Measurements from ENCODE around the gene ALKBH5. TPM values are rescaled to one million over a fixed set of nuclear protein-coding genes. Genes with fewer than 3 reads are reported as not detected.

Gene ALKBH5
- total and polyA plus RNA-seq, 2 of the 8 experiments (the other 6 are each of a cell fraction or from before 2014, with no cell fraction given): 63.7 to 86.4 TPM

GRCh38 chr17:18253187-18253884, 69.7 kb downstream of the ALKBH5 start:
- WGBS, 2 experiments (ENCODE audit: extremely low coverage in 1 of 2, insufficient coverage in 1 of 2, insufficient read length in 1 of 2, insufficient replicate concordance in 2 of 2, low coverage in 1 of 2, low lambda C conversion rate in 2 of 2, missing lambda C conversion rate in 1 of 2): 88% methylated on average over 16 of the region's 16 CpGs; no CpG with 5 or more reads in 1 of the 2 experiments
- TF ChIP-seq ZNF274 (IDR thresholded peaks at IDR 0.05; ENCODE audit: borderline replicate concordance, extremely low read depth, low read length) (no peak), BRCA1 (IDR thresholded peaks at IDR 0.05; ENCODE audit: low read depth, low read length) (no peak), ATF3 (IDR thresholded peaks at IDR 0.05; ENCODE audit: insufficient read depth, low read depth, low read length) (no peak), ASH2L (IDR thresholded peaks at IDR 0.05; ENCODE audit: low read length) (no peak), CBX8 (IDR thresholded peaks at IDR 0.05; ENCODE audit: borderline replicate concordance, low read depth, low read length) (no peak), TEAD4 (IDR thresholded peaks at IDR 0.05; ENCODE audit: low read depth, low read length) (no peak), ATF2 (IDR thresholded peaks at IDR 0.05; ENCODE audit: low read length) (no peak), JUN (IDR thresholded peaks at IDR 0.05; ENCODE audit: low read depth, low read length) (no peak), CHD1 (IDR thresholded peaks at IDR 0.05; ENCODE audit: low read depth, low read length) (no peak)
- H3K4ac ChIP-seq (replicated peaks; ENCODE audit: insufficient read length, low read depth, low read length): no peak overlapping the region
- H3K36me3 ChIP-seq (ENCODE audit: control insufficient read depth in 2 of 4, insufficient read depth in 4 of 4, low read length in 3 of 4): peaks cover 35 to 61% (median 53%) of the 10 kb centered on the region in 4 experiments
- no peak for DNase-seq (ENCODE audit: low read depth in 1 of 2, low spot score in 2 of 2)
- ChIA-PET POLR2A (ENCODE audit: partially characterized antibody) (interaction anchor here (0.9 to 3.1 kb wide), 6 partner anchors 10 to 26 kb away, joined by 3 to 22 read pairs (median 4); no protein-coding TSS in a partner anchor), CTCF (ENCODE audit: partially characterized antibody) (interaction anchor here (0.7 to 3.9 kb wide), 4 partner anchors 12 to 68 kb away, joined by 3 to 16 read pairs (median 4); no protein-coding TSS in a partner anchor)
- no peak overlapping the region for H3K18ac ChIP-seq (ENCODE audit: extremely low read depth, low read length)
- no peak overlapping the region for H3K56ac ChIP-seq (replicated peaks; ENCODE audit: insufficient read length, low read depth, low read length)
- no peak overlapping the region for H3K27ac ChIP-seq (ENCODE audit: low read depth, low read length)
- H3K27me3 ChIP-seq (replicated peaks in 1 of 4; ENCODE audit: control insufficient read depth in 3 of 4, extremely low read depth in 1 of 4, insufficient read depth in 3 of 4, low read length in 3 of 4): no peaks in the 10 kb centered on the region
- H4K8ac ChIP-seq (ENCODE audit: extremely low read depth, insufficient read depth, low read length): no peak overlapping the region; the same call in 1 of the 2 replicates
- no peak overlapping the region for H4K91ac ChIP-seq (replicated peaks; ENCODE audit: insufficient read length, low read length)
- H3K4me1 ChIP-seq (replicated peaks in 1 of 4; ENCODE audit: control insufficient read depth in 3 of 4, insufficient read depth in 4 of 4, low read length in 3 of 4): peaks cover 0 to 17% (median 11%) of the 10 kb centered on the region in 4 experiments; a peak in 6 of 7 replicates
- no peak overlapping the region for H2BK12ac ChIP-seq (ENCODE audit: low read depth, low read length)
- no peak overlapping the region for H2BK20ac ChIP-seq (ENCODE audit: low read length)
- H3K23me2 ChIP-seq (ENCODE audit: low read depth, low read length): peaks cover 7% of the 10 kb centered on the region
- no peak overlapping the region for H2AK5ac ChIP-seq (ENCODE audit: low read depth, low read length)
- no peak overlapping the region for H2BK5ac ChIP-seq (ENCODE audit: low read depth, low read length)
- no peak overlapping the region for H2AFZ ChIP-seq (ENCODE audit: low read length)
- H4K20me1 ChIP-seq (replicated peaks in 1 of 2; ENCODE audit: control insufficient read depth in 1 of 2, insufficient read depth in 2 of 2, low read length in 2 of 2): peaks cover 5 to 12% of the 10 kb centered on the region in 2 experiments
- peaks cover 0 to 18% of the 10 kb centered on the region in 2 experiments; a peak in 1 of 4 replicates for H3K79me2 ChIP-seq (ENCODE audit: control insufficient read depth in 1 of 2, insufficient read depth in 2 of 2, low read length in 2 of 2)
- H3K14ac ChIP-seq (ENCODE audit: insufficient read length): no peak overlapping the region
- no peak overlapping the region for H3K23ac ChIP-seq (ENCODE audit: insufficient read length)
- no peak for FAIRE-seq
- no peak overlapping the region for H3K4me2 ChIP-seq (ENCODE audit: insufficient read depth in 1 of 2, low read depth in 2 of 2, low read length in 2 of 2)
- H3K4me3 ChIP-seq (ENCODE audit: extremely low read depth in 1 of 4, insufficient read depth in 2 of 4, low read depth in 3 of 4, low read length in 4 of 4): no peak overlapping the region
- H3K79me1 ChIP-seq (ENCODE audit: low read depth, low read length): peaks cover 14% of the 10 kb centered on the region
- H3K9me3 ChIP-seq (ENCODE audit: insufficient read depth in 2 of 2, low read depth in 1 of 2, low read length in 1 of 2): no peaks in the 10 kb centered on the region
- H4K5ac ChIP-seq (ENCODE audit: insufficient read length, low read depth, low read length): no peak overlapping the region
- H2BK15ac ChIP-seq (ENCODE audit: low read length): no peak overlapping the region
- H3K9ac ChIP-seq (replicated peaks in 1 of 4; ENCODE audit: extremely low read depth in 1 of 4, low read depth in 3 of 4, low read length in 3 of 4): no peak overlapping the region
- no peak overlapping the region for H2BK120ac ChIP-seq (replicated peaks; ENCODE audit: low read depth, low read length)
